Mucosa of stomach (tissue), 1 donor: ENCODE results near the gene GOLGA6L2.
"Not testable (repeated sequence)": the region's sequence is repeated elsewhere in the genome, so short reads cannot be mapped to it uniquely, and the experiment has no call there.

Source experiments
- H3K27me3 ChIP-seq: one replicate; pipeline ENCODE4 v1.7.0; 2013; ENCODE audit warnings: mild to moderate bottlenecking, low read length; ENCODE audit not compliant: control insufficient read depth, insufficient read depth
- H3K36me3 ChIP-seq: one replicate; pipeline ENCODE4 v1.7.0; 2013; ENCODE audit warnings: low read length; ENCODE audit not compliant: control insufficient read depth, insufficient read depth
- H3K4me1 ChIP-seq: one replicate; pipeline ENCODE4 v1.7.0; 2013; ENCODE audit warnings: mild to moderate bottlenecking, low read length; ENCODE audit not compliant: control insufficient read depth, insufficient read depth
- H3K4me3 ChIP-seq: one replicate; pipeline ENCODE4 v1.7.0; 2013; ENCODE audit warnings: low read length
- H3K9ac ChIP-seq: one replicate; pipeline ENCODE4 v1.7.0; 2013; ENCODE audit warnings: mild to moderate bottlenecking, low read length, moderate library complexity
- H3K9me3 ChIP-seq: one replicate; pipeline ENCODE4 v1.7.0; 2013; ENCODE audit warnings: mild to moderate bottlenecking, low read length, moderate library complexity; ENCODE audit not compliant: control insufficient read depth
- donor health status: Pancreatic carcinoma.

Gene GOLGA6L2

DNA sequence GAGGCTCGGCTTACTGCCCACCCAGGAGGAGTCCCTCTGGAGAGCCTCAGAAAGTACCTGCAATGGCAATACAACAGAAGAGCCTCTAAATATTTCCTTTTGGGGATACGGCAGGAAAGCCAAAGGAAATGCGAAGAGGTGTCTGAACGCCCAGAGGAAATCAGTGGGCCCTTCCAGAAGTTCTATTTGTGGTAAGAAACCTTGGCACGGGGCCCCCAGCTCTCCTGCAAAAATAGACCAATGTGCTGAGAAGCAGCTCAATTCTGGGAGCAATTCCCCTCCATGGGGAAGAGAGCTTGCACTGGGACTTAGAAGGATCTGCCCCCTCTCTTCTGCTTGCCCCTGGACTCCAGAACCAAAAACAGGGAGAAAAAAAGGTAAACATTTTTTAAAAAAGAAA lies 47.8 kb downstream of the GOLGA6L2 start:
- not testable (repeated sequence) for H3K9ac ChIP-seq, H3K27me3 ChIP-seq, H3K9me3 ChIP-seq, H3K4me1 ChIP-seq, H3K36me3 ChIP-seq, H3K4me3 ChIP-seq

DNA sequence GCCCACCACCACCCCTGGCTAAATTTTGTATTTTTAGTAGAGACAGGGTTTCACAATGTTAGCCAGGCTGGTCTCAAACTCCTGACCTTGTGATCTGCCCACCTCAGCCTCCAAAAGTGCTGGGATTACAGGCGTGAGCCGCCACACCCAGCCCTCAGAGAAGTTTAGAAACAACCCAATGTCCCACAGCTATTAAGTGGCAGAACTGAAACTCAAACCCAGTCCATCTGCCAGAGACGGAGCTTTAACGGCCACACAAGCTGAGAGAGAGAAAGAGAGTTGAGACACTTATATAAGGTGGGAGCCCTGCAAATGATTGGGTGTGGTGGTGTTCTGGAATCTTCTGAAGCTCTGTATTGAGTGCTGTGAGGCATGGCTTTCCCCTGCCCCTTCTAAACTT lies 48.7 kb downstream of the GOLGA6L2 start:
- H3K4me1 ChIP-seq, H3K27me3 ChIP-seq, H3K9ac ChIP-seq, H3K9me3 ChIP-seq, H3K36me3 ChIP-seq, H3K4me3 ChIP-seq: not testable (repeated sequence)

DNA sequence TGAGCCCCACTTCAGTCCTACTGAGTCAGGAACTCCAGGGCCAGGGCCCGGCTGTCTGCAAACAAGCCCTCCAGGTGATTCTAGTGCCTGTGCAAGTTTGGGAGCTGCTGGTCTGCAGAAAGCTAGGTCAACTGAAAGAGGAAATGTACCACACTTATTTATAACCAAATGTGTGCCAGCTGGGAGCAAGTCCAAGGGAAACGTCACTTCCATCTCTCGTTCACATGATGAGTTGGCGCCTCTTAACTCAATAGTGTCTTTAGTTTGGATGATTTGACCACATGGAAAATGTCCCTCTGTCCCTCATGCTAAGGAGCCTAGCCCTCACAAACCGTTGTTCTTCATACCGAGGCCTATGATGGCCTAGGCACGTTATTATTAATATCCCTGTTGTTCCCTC lies 49.3 kb downstream of the GOLGA6L2 start:
- Histone ChIP-seq H3K4me3 (no peak overlapping the region), H3K27me3 (no peaks in the 10 kb centered on the region), H3K4me1 (no peaks in the 10 kb centered on the region), H3K9ac (no peak overlapping the region), H3K36me3 (no peaks in the 10 kb centered on the region), H3K9me3 (no peaks in the 10 kb centered on the region)

DNA sequence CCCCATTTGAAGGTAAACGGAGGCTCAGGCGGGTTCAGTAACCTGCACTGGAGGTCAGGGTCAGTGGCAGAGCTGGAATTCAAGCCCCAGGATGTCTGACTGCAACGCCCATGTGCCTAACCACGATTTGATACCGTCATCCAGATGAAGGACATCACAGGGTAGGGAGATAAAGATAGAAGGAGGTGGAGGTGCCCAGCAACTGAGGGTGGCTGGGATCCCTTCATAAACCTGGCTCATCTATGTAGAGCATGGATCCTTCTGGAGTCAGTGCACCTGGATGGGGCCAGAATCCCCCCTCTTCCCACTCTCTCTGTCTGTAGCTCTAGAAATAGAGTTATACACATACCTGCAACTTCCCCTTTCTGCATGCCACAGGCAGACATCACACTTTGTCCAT lies 51.2 kb downstream of the GOLGA6L2 start:
- H3K27me3 ChIP-seq = no peaks in the 10 kb centered on the region
- H3K4me3 ChIP-seq = no peak overlapping the region
- no peaks in the 10 kb centered on the region for H3K36me3 ChIP-seq
- H3K9me3 ChIP-seq = no peaks in the 10 kb centered on the region
- no peak overlapping the region for H3K9ac ChIP-seq
- no peaks in the 10 kb centered on the region for H3K4me1 ChIP-seq

DNA sequence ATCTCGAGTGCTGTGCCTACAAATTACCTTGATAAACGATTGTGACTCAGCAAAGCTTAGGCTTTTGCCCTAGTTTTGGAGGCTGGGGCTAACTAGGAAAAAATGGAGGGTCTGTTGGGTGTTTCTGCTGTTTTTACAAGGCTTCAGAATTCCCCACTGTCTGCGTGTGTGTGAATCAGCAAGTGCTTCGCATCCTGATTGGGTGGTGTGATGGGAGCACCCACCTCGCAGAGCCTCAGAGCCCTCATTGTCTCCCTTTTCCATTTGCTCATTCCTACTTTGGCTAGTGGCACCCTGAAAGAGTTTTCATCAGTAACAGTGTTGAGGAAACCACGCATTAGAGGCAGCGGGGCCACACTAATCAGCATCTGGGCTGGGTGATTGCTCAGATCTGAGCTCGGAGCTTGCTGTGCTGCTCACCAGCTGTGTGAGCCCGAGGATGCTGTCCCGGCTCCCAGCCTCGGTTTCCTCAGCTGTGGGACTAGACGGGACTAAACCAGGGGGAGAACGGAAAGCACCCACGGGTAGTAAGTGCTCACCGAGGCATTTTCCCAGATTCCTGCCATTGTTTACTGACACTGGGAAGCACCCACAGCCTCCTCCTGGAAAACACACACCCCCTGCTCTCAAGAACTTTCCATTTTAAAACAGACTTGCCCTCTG lies 51.9 kb downstream of the GOLGA6L2 start:
- no peak overlapping the region for H3K4me3 ChIP-seq
- no peaks in the 10 kb centered on the region for H3K27me3 ChIP-seq
- no peaks in the 10 kb centered on the region for H3K9me3 ChIP-seq
- H3K36me3 ChIP-seq = no peaks in the 10 kb centered on the region
- no peak overlapping the region for H3K9ac ChIP-seq
- no peaks in the 10 kb centered on the region for H3K4me1 ChIP-seq
